Measurements from ENCODE around the gene CYTH1.

CYTH1 gene

DNA sequence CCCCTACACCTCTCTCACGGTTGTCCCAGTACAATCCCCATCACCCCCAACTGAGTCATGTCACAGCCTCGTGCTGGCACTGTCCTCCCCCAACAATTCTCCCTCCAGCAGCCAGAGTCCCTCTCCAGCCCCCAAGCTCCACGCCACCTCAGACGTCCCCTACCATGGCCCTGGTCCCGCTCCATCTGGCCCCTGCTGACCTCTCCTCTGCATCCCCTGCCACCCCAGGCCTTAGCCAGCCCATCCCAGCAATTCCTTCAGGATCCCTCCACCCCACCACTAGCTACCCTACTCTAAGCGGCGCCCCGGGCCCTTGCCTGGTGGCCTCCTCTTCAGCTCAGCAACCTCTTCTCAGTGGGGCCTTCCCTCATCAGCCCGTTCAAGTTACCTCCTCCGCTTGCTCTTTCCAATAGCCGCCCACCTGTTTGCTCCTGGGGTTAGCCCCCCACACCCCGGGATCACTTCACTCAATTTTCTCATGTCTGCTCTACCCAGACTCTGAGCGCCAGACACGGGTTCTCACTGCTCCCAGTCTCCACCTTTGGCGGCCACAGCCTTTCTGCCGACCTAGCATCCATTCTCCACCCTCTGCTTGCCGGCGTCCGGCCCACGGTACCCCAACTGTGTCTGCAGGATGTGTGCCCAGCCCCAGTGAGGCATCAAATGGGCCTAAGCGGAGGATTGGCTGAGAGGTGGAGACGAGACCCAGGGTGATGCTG lies 112.7 kb downstream of the CYTH1 start:
- no peak for DNase-seq (ENCODE audit: low spot score)

DNA sequence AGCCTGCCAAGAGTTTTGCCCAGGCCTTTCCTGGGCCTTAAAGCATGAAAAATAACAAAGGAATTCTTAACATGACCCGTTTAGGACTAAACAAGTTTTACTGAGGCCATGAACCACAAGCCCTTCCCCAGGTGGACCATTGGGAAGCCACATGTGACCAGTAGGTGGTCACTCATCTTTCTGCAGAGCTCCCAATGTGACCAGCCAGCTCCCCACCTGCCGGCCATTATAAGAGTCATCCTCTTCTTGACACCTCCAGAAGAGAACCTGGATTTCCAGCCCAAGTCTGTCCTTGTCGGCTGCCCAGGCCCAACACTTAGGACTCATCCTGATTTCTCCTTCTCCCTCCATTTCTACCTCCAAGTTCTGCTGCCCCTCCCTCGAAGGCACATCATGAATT lies 113.2 kb downstream of the CYTH1 start:
- DNase-seq (ENCODE audit: low spot score), result no peak

DNA sequence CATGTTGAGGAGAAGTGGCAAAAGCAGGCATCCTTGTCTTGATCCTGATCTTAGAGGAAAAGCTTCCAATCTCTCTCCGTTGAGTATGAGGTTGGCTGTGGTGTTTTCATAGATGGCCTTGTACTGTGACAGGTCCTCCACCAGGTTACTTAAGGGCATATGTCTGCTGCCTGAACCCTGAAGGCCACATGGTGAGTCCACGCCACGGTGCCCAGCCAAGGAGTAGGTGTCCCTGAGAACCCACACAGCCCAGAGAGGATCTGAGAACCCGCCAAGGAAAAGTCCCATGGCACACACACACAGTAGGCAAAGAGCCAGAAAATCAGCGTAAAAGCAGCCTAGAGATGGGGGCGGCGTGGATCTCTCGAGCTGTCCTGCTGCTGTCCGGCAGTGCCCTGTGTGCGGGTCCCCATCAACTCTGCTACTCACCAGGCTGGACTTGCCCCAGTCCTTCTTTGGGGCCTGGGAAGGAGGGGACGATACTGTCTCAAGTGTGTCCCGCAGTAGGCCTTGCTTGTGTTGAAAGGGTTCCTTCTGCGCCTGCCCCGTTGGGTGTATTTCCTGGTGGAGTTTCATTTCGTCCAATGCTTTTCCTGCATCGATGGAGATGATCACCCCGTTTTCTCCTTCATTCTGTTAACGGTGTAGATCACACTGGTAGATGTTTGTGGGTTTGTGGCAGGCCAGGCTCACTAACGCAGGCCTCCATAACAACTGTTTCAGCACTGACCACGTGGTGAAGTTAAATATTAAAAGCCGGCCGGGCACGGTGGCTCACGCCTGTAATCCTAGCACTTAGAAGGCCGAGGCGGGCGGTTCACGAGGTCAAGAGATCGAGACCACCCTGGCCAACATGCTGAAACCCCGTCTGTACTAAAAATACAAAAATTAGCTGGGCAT lies 114.1 kb downstream of the CYTH1 start:
- no peak for DNase-seq (ENCODE audit: low spot score)

DNA sequence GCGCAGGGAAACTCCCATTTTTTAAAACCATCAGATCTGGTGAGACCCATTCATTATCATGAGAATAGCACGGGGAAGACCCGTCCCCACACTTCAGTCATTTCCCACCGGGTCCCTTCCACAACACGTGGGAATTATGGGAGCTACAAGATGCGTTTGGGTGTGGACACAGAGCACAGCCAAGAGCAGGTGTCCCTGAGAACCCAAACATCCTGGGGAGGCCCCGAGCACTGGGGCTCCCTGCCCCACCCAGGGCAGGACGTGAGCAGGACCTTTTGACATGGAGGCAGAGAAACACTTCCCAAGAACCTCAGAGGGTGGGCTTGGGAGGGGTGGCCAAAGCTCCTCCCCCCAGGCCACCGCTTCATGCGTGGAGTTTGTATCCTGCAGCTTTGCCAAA lies 115.0 kb downstream of the CYTH1 start:
- DNase-seq (ENCODE audit: low spot score), result no peak

DNA sequence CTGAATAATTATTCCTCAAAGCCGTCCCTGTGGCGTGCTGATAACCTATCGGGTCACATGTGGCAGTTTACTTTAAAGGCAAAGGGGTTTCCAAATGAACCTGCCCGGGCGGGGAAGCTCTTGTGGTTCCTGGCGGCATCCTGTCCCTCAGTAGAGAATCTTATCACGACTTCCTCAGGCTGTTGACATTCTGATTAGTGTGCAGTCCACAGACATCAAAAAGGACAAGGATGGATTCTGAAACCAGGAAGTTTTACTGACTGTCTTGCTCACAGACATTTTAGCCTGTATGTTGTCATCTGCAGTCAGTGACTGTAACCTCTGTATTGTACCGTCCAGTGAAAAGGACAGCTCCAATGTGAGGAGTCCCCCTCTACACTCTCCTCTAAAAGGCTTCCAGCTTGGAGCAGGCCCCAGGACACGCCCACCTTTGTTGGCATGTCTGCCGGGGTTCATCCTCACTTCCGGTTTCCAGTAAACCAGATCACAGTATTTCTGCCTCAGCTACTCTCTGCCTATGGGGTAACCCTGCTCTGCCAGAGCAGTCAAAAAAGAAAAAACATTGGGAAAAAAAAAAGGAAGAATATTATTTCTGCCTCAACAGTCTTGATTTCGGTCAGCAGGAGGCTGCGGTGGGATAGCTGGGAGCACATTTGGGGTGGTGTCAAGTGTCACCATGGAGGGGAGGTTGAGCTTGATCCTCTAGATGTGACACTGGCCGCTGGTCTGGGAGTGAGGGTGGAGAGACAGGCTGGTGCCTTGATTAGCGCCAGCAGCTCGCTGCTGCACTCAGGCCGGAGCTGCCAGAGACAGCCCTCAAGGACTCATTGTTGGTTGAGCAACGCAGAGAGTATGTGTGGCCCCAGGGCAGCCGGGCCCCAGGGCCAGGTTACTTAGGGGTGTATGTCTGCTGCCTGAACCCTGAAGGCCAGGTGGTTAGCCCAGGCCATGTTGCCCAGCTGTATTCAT lies 115.8 kb downstream of the CYTH1 start:
- DNase-seq (ENCODE audit: low spot score), result peak; percentile 64

DNA sequence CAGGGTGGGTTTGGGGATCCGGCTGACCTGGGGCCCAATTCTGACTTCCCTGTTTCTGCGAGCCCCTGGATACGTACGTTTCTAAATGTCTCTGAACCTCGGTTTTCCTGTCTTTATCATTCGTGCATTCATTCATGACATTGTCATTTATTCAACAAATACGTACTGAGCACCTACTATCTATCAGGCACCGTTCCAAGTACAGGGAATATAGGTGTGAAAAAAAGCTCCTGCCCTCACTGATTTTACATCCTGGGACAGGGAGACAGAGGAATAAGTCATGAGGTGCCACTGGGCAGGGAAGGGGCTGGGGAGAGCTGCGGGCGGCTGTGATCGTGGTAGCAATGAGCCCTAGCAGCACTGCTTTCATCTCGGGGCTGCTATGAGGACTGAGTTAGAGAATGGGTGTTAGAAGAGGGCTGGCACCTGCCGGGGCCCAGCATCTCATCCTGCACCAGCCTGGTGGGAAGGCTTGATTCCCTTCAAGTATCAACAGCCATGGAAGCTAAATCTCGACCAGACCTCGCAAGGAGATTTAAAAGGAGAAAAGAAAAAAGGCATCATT lies 116.6 kb downstream of the CYTH1 start:
- no peak for DNase-seq (ENCODE audit: low spot score)

DNA sequence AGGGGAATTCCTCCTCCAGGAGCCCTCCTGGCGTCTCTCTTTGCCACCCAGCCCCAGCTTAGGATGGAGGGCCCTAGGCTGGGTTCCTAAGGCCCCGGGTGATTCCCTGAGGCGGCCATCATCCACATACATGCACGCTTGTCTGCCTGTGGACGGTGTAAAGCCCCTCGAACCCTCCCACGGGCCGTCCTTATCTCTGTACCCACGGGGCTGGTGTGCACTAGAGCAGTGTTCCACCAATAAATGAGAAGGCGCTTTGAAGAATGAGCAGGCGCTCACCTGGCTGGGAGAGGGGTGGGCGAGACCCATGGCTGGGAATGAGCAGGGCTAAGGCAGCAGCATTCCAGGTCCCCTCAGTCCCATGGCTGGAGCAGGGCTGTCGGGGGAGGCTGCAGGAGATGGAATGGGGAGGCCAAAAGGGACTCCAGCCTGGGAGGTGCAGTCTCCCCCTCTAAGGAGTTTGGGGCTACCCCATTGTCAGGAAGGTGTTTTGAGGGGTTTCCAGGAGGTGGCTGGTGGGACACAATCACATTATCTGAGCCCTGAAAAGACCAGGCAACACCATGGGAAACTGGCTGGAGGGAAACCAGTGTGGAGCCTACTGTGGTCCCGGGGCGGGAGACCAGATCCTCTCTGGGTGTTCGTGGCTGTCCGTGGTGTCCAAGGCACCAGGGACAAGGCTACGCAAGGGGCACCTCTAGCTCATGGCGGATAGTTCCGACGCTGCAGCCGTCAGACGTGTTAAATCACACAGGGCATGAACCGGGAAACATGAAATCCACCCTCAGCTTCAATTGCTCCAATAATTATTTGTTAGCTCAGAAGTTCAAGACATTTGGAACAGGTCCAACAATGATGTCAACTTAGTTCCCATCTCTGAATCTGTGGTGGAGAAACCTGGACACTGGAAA lies 117.3 kb downstream of the CYTH1 start:
- no peak for DNase-seq (ENCODE audit: low spot score)

DNA sequence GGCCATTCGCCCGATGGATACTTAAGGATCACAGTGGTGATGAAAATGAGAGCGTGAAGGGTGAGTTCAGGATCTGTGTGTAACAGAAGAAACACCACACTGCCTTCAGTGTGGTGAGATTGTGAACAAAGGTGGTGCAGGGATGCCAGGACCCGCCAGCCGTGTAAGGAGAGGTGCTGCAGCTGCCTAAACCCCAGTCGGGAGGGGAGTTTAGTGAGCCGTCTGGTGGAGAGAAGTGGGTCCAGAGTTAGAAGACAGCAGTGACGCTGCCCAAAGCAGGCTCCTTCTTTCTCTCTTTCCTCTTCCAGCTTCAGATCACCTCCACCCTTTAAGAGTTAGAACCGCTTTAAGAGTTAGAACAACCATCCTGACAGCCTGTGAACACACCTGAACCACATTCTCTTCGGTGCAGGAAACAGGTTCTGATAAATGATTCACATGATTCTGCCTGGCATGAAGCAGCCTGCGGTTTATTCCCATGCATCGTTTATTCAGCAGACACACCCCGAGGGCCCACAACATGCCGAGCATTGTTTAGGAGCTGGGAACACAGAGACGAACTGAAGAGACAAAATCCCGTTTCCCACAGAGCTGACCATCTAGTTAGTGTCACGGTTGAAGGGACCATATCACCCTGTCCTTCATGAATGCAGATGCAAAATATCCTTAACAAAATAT lies 120.8 kb downstream of the CYTH1 start:
- DNase-seq (ENCODE audit: low spot score), result no peak

DNA sequence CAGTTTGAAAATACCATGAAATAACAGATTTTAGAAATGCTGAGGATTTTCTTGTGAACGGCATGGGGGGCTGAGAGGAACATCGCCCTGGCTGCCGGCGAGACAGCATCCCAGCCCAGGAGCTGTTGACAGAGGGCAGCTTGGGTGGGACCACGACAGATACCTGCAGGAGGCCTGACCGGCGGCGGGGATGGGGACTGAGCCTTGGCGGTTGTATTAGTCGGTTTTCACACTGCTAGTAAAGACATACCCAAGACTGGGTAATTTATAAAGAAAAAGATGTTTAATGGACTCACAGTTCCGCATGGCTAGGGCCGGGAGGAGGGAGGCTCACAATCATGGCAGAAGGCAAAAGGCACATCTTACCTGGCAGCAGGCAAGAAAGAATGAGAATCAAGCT lies 122.5 kb downstream of the CYTH1 start:
- DNase-seq (ENCODE audit: low spot score), result no peak

DNA sequence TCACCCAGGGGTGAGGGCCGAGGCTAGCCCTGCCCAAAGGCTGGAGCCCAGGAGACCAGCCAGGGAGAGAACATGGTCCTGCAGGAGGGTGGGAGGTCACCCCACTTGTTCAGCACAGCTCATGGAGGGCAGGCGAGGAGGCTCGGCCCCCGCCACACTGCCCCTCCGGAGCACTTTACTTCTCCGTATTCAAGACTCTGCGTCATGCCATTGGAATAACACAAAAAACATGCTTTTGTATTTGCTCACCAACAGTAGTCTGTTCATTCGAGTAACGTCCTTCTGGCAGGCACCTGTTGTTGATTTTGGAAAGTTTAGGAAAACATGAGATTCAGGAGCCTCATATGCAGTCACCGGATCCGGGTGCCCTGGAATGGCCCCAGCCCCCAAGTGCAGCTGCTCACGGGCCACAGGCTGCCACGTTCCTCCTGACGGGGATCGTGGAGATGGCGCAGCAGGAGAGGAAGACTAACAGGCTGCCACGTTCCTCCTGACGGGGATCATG lies 123.7 kb downstream of the CYTH1 start:
- DNase-seq (ENCODE audit: low spot score), result no peak

DNA sequence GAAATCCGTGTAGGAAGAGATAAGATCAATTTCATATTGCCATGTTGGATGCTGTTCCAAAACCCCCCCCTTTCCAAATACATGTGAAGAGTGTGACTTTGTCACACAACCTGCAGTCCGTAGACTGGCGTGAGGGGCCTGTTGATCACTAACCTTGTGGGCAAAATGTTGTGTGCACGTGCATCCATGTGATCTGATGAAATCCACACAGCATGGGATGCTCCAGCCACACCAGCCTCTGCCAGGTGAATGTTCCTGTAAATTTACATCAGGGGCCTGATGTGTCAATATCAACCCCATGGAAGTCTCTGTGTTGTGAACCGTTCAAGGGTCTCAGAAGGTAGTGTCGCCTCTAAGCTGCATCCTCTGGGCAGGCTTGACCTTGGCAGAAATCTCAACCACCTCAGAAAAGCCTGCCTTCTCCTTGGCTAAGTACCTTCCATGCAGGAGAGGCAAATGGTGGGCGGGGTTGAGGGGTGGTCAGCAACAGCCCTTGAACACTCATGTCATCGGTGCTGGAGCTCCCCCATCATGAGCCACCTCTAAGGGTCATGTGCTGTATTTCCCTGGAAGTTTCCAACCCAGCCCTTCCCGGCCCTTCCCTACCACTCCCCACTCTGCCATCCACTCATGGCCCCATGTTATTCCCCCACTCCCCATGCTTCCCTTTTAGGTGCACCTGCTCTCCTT lies 126.7 kb downstream of the CYTH1 start:
- no peak for DNase-seq (ENCODE audit: low spot score)

DNA sequence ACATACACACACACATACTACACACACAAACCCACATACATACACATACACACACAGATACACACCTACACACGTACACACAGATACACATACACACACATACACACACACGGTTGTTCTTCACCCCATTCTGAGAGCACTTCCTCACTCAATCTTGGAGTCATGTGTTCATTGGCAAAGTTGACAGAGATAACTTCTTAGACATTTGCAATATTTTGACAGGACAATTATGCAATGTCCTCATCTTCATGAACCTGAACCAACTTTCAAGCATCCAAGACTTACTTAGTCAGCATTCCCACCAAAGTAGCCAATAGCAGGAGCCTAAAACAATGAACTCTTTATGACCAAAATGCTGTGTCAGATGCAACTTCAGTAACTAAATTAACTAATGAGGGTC lies 127.7 kb downstream of the CYTH1 start:
- DNase-seq (ENCODE audit: low spot score), result no peak

DNA sequence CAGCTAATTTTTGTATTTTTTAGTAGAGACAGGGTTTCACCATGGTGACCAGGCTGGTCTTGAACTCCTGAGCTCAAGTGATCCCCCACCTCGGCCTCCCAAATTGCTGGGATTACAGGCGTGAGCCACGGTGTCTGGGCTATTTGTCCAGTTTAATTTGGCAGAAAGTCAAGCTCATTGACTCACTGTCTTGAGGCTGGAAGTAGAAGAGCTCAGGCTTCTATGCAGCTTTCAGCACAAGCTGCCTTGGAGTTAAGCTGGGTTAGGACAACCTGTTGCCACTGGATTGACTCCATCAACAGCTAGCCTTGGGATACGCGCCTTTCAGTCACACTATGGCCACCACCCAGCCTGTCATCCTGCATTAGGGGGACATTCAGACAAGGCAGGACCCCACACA lies 128.7 kb downstream of the CYTH1 start:
- no peak for DNase-seq (ENCODE audit: low spot score)

DNA sequence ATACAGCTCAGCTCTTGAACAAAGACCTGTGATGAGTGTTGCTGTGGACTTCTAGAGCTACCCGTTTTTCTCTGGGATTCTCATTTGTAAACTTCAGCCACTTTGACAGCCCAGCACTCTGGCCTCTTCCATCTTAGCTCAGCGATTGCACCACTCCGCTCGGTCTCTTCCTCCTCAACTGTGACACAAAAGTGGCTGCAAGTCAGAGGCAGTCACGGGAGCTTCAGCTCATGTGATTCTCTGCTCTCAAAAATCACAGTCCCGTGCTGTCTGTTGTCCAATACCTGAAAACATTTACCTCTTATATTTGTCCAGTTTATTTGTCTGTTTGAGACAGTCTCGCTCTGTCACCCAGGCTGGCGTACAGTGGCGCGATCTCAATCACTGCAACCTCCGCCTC lies 129.2 kb downstream of the CYTH1 start:
- no peak for DNase-seq (ENCODE audit: low spot score)

DNA sequence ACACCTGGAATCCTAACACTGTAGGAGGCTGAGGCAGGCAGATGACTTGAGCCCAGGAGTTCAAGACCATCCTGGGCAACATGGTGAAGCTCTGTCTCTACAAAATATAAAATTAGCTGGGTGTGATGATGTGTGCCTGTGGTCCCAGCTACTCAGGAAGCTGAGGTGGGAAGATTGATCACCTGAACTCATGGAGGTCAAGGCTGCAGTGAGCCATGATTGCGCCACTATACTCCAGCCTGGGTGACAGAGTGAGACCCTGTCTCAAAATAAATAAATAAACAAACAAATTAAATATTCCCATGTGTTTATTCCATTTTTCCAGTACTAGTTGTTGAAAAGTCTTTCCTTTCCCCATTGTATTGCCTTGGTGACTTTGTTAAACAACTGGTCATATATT lies 130.0 kb downstream of the CYTH1 start:
- no peak for DNase-seq (ENCODE audit: low spot score)

DNA sequence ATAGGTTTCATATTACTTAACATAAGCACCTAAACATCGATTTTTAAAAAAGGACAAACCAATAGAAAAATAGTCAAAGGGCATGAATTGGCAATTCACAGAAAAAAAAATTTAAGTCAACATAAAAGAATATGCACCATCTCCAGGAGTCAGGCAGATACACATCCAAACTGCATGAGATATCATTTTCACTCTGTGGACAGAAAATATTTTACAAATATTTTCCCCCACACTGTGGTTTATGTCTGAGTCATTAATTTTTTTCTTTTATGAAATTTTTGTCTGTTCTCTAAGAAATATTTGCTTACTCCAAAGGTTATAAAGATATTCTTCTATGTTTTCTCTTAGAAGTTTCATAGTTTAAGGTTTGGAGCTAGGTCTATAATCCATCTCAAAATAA lies 130.5 kb downstream of the CYTH1 start:
- DNase-seq (ENCODE audit: low spot score), result no peak

DNA sequence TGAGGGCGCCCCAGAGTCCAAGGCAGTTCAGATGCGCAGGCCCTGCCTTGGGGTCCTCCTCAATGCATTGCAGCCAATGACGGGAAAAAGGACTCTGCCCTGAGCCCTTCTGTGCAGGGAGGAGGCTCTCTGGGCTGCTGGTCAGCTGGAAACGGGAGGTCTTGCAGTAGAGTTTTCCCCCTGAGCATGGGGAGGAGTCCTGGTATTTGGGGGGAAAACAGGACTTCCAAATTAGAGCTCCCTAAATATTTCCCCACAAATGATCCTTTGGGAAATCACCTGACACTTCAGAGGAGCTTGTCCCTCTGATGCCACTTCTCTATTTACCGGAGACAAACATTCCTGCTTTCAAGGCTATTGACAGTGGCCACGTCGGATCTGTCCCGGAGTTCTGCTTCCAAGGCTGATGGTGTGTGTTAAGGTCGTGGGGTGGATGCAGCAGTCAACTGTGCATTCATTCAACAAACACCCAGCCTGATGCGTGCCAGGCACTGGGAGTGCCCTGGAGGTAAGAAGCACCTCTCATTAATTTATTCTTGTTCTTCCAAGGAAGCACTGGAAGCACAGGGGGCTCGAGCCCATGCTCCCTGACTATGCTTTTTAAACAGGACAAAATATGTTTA lies 131.9 kb downstream of the CYTH1 start:
- DNase-seq (ENCODE audit: low spot score), result no peak

DNA sequence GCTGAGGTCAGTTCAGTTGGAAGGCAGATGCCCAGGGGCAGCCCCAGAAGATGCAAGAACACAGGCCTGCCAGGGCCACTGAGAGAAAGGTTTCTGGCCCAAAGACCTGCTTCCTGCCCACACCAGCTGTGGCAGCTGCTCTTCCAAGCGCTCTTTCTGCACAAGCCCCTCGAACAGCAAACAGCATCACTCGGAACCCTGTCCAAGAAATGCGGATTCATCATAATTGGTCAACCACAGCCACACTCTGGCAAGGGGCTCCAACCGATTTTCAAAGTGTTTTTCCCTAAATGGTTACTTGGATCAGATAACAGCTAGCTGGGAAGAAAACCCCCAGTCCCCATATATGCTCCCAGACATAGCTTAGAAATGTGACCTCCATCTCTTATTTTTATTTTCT lies 133.8 kb downstream of the CYTH1 start:
- no peak for DNase-seq (ENCODE audit: low spot score)

DNA sequence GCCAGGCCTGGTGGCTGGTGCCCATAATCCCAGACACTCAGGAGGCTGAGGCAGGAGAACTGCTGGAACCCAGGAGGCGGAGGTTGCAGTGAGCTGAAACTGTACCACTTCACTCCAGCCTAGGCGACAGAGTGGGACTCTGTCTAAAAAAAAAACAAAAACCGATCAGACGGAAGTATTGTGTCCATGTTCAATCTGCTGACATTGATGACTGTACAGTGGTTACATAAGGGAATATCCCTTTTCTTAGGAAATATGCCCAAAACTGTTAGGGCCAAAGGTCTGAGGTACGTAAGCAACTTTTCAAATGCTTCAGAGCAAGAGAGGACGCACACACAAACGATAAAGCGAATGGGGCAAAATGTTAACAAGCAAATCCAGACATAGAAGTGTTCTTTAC lies 135.0 kb downstream of the CYTH1 start:
- DNase-seq (ENCODE audit: low spot score), result no peak

Data from CD4-positive, alpha-beta T cell treated with Interleukin-6 at 100 ng/mL for 8 hours (primary cell).